ENCODE results near the gene PRRG3.

The PRRG3 gene

GRCh38 chrX:151708821-151709220, 13.6 kb downstream of the PRRG3 start:
- DNase-seq: no peak

GRCh38 chrX:151710457-151710856, 15.2 kb downstream of the PRRG3 start:
- no peak for DNase-seq

GRCh38 chrX:151711154-151711553, 15.9 kb downstream of the PRRG3 start:
- no peak for DNase-seq

GRCh38 chrX:151711787-151712186, 16.5 kb downstream of the PRRG3 start:
- no peak for DNase-seq

- DNase-seq: no peak
Observed at GRCh38 chrX:151712253-151712652, 17.0 kb downstream of the PRRG3 start.

GRCh38 chrX:151713849-151714248, 18.6 kb downstream of the PRRG3 start:
- no peak for DNase-seq

GRCh38 chrX:151714362-151714761, 19.1 kb downstream of the PRRG3 start:
- no peak for DNase-seq

- DNase-seq: no peak
Observed at GRCh38 chrX:151715752-151716151, 20.5 kb downstream of the PRRG3 start, which contains the start of gene FATE1. Gene FATE1 (plus strand): TSS chrX:151716035. CDS start chrX:151716120, 85 bp downstream.

GRCh38 chrX:151722241-151722846, 27.1 kb downstream of the PRRG3 start:
- DNase-seq: no peak

- no peak for DNase-seq
Observed at GRCh38 chrX:151723156-151723760, 28.0 kb downstream of the PRRG3 start.

- no peak for DNase-seq
Observed at GRCh38 chrX:151724563-151725337, 29.5 kb downstream of the PRRG3 start.

- DNase-seq: no peak
Observed at GRCh38 chrX:151725338-151725614, 30.0 kb downstream of the PRRG3 start.

GRCh38 chrX:151726751-151727150, 31.5 kb downstream of the PRRG3 start:
- no peak for DNase-seq

- no peak for DNase-seq
Observed at GRCh38 chrX:151727346-151727745, 32.1 kb downstream of the PRRG3 start.

- no peak for DNase-seq
Observed at GRCh38 chrX:151729056-151729725, 33.9 kb downstream of the PRRG3 start.

GRCh38 chrX:151734446-151734845, 39.2 kb downstream of the PRRG3 start, which contains the start of gene CNGA2:
Gene CNGA2 (plus strand): TSS chrX:151734746. CDS start chrX:151738484, 3,738 bp downstream.
- DNase-seq: no peak

- no peak for DNase-seq
Observed at GRCh38 chrX:151735219-151735618, 40.0 kb downstream of the PRRG3 start.

- no peak for DNase-seq
Observed at GRCh38 chrX:151736685-151737084, 41.4 kb downstream of the PRRG3 start.

- no peak for DNase-seq
Observed at GRCh38 chrX:151737494-151737893, 42.2 kb downstream of the PRRG3 start.

- DNase-seq: no peak
Observed at GRCh38 chrX:151738751-151739150, 43.5 kb downstream of the PRRG3 start.

- no peak for DNase-seq
Observed at GRCh38 chrX:151741606-151742005, 46.3 kb downstream of the PRRG3 start.

- no peak for DNase-seq
Observed at GRCh38 chrX:151742311-151742710, 47.1 kb downstream of the PRRG3 start.

GRCh38 chrX:151743651-151744470, 48.6 kb downstream of the PRRG3 start:
- no peak for DNase-seq

Measured in activated CD4-positive, alpha-beta T cell treated with anti-CD3 and anti-CD28 coated beads, Interleukin-2, amount 50 U/mL, for 4 hours (primary cell).